Ovary (tissue), 3 donors: ENCODE results near the gene MYOM1.

ENCODE experiments used
- CTCF ChIP-seq, 3 donors: fragments of 450-650 bp in 2 of 3; fragments of 200-600 bp in 1 of 3; IDR thresholded peaks; one replicate each; pipeline versions ENCODE4 v1.5.1 to v1.8.0; 2016 to 2022; ENCODE audit warnings: antibody characterized with exemption in 3 of 3, mild to moderate bottlenecking in 1 of 3
- EP300 ChIP-seq: sonication (generic); formaldehyde crosslinking; IDR thresholded peaks from one replicate; pipeline ENCODE4 v1.6.1; 2017; ENCODE audit warnings: antibody characterized with exemption
- donor health status: DM: no; HTN: no; CAD: no.

GRCh38 chr18:3261373-3262233 is 41.8 kb upstream of the MYOM1 start, which contains the start of gene MYL12B:
- TF ChIP-seq CTCF (IDR thresholded peaks at IDR 0.05), result peak in 1 of 3 donors; percentile 51
- no peak for TF ChIP-seq EP300
